ENCODE measurements around the gene ERICH3.

Gene ERICH3

GRCh38 chr1:74673351-74674111, at the start of gene ERICH3:
Gene ERICH3, minus strand, starts transcription at chr1:74673792. Its CDS starts 273 bp downstream, at chr1:74673519.
- TF ChIP-seq CTCF (conservative IDR thresholded peaks at IDR 0.05; ENCODE audit: low read length), result no peak
- no peak for DNase-seq (ENCODE audit: low read depth)
- peak within 1 kb of the TSS; percentile 39 for H3K4me3 ChIP-seq (ENCODE audit: low read length)

- TF ChIP-seq CTCF (conservative IDR thresholded peaks at IDR 0.05; ENCODE audit: low read length), result no peak
- no peak overlapping the region for H3K4me3 ChIP-seq (ENCODE audit: low read length)
- no peak for DNase-seq (ENCODE audit: low read depth)
Measured at GRCh38 chr1:74717626-74718025, 44.0 kb upstream of the ERICH3 start.

GRCh38 chr1:74716822-74717221, 43.2 kb upstream of the ERICH3 start:
- H3K4me3 ChIP-seq (ENCODE audit: low read length), result no peak overlapping the region
- no peak for TF ChIP-seq CTCF (conservative IDR thresholded peaks at IDR 0.05; ENCODE audit: low read length)
- no peak for DNase-seq (ENCODE audit: low read depth)

- no peak overlapping the region for H3K4me3 ChIP-seq (ENCODE audit: low read length)
- no peak for DNase-seq (ENCODE audit: low read depth)
- no peak for TF ChIP-seq CTCF (conservative IDR thresholded peaks at IDR 0.05; ENCODE audit: low read length)
Measured at GRCh38 chr1:74715806-74716205, 42.2 kb upstream of the ERICH3 start.

- H3K4me3 ChIP-seq (ENCODE audit: low read length), result no peak overlapping the region
- DNase-seq (ENCODE audit: low read depth), result no peak
- TF ChIP-seq CTCF (conservative IDR thresholded peaks at IDR 0.05; ENCODE audit: low read length), result no peak
Measured at GRCh38 chr1:74715236-74715502, 41.6 kb upstream of the ERICH3 start.

- TF ChIP-seq CTCF (conservative IDR thresholded peaks at IDR 0.05; ENCODE audit: low read length), result no peak
- DNase-seq (ENCODE audit: low read depth), result peak; percentile 56
- no peak overlapping the region for H3K4me3 ChIP-seq (ENCODE audit: low read length)
Measured at GRCh38 chr1:74714429-74715235, 41.0 kb upstream of the ERICH3 start.

- H3K4me3 ChIP-seq (ENCODE audit: low read length), result no peak overlapping the region
- no peak for DNase-seq (ENCODE audit: low read depth)
- no peak for TF ChIP-seq CTCF (conservative IDR thresholded peaks at IDR 0.05; ENCODE audit: low read length)
Measured at GRCh38 chr1:74713849-74714248, 40.3 kb upstream of the ERICH3 start.
